T-helper 1 cell treated with Interleukin-12 subunit alpha and Interleukin-12 subunit beta and Interleukin-4 antibody, amounts not matched to agents 30 ng/mL and 1 ng/mL, for 36 hours (primary cell): ENCODE data around the gene TAF3. TPM values are rescaled to one million over a fixed set of nuclear protein-coding genes. Genes with fewer than 3 reads are reported as not detected.

ENCODE experiments used
- intact Hi-C: fragments of 100-400 bp; cut with micrococcal nuclease; formaldehyde crosslinking; loops from one replicate; pipeline ENCODE4 v1.15.1; 2024
- total RNA-seq: library from RNA; stranded (reverse); gene quantifications from 2 replicates; pipeline ENCODE4 v1.2.3, GENCODE V29; 2022

TAF3 gene
- total RNA-seq, 1 donor from 2014 or later, result 16.6 TPM

DNA sequence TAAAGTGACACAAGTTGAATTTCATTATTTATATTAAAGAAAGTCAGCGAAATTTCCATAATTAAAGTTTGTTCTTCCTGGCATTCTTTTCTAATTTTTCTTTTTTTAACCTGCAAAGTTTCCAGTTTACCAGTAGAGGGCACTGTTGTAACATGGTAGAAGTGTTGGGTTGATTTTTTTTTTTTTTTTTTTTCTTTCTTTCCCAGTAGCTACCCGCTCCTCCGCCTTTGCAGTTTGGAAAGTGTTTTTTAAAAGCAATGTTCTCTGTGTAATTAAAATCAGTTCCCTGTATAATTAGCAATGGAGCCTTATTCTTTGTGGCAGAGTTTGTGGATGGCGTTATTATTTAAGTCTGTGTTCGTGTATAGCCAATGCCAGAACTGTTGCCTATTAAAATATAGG lies 53.7 kb downstream of the TAF3 start:
- intact Hi-C loops, result loop anchor here (1.0 to 5.0 kb wide), 6 partner anchors 165 to 1430 kb away; partner anchors contain the start of gene GATA3

DNA sequence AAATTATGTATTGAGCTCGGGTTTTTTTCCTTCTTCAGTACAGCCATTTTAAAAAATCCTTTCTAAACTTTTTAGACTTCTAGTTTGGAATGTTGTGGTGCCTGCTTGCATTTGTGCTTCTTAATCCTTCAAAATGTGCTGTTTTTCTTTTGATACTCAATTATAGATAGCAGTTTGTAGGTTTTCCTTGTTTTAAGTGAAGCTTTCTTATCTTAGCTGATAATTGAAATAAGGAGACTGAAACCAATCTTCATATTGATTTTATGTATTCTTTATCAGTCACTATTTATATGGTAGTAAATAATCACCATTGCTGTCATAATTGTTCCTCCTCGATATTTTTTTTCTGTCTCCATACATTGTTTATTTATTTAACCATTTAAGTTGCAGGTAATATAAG lies 56.6 kb downstream of the TAF3 start:
- intact Hi-C loops, result loop anchor here (5.0 kb wide), 3 partner anchors 162 to 348 kb away; partner anchors contain the start of gene GATA3

DNA sequence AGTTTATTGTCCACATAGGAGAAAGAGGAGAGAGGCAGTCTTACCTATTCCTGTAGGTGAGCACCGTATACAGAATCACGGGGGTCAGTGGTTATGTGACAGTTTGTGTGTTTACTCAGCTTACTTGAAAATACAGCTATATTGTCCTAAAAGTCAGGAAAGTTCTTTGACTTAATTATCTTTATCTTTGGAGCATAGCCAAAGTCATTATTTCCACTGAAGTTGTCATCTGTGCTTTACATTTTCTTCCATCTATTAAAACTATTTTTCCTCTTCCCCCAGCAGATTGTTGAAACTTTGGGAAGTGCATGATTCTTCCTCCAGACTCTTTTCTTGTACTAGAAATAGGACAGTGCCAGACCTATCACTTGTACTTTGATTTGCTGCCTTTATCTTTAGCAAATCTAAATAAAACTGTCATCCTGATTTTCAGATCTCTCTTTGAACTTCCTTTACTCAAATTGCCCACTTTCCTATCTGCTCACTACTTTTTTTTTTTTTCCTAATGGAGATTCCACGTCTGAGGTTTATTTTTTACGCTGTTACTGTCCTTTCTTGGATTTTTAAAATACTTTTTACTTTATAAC lies 58.3 kb downstream of the TAF3 start:
- intact Hi-C loops, result no loop called here

DNA sequence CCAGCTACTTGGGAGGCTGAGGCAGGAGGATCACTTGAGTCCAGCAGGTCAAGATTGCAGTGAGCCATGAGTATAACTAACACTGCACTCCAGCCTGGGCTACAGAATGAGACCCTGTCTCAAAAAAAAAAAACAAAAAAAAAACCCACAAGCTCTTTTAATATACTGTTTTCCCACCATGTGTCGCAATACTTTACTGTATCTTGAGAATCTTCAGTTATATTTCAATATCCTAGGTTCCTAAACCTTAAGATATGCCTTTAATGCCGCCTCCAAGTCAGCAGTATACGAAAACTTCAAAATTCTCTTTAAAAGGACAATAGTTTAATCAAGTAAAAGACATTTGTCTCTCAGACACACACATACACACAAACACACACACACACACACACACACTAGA lies 62.8 kb downstream of the TAF3 start:
- intact Hi-C loops, result no loop called here

DNA sequence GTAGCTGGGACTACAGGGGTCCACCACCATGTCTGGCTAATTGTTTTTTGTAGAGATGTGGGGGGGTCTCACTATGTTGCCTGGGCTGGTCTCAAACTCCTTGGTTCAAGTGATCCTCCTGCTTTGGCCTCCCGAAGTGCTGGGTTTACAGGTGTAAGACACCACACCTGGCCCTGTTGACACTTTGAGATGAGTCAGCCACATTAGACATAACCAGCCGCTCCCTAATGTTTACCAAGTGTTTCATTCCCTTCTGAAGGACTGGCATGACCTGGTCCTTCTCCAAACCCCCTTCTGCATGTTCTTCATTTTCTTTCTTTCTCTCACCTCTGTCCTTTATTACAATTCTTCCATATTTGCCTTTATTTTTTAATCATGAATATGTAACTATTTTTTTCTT lies 67.8 kb downstream of the TAF3 start:
- intact Hi-C loops, result no loop called here

DNA sequence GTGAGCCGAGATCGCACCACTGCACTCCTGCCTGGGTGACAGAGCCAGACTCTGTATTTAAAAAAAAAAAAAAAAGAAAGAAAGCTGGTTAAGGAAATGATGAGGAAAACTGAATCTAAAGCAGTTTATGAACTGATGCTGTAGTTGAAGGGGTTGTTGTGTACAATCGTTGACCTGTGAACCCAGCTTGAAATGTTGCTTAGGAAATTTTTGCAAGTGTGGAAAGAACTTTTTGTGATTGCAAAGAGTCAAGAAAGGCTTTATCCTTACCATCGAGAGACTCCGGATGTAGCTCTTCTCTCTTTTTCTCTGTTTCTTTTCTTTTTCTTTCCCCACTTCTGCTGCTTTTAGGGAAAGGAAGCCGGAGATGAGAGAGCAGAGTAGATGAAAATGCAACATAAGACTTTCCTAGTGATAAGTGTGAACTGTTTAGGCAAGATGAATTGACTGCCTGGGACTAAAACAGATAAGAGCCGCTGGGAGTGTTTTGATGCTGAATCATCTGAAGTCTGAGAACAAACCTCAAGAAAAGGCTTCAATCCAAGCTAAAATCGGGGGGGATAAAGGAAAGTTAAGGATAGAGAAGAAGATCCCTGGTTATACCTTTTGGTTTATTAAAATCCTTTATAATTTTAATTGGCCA lies 69.0 kb downstream of the TAF3 start:
- intact Hi-C loops, result no loop called here

DNA sequence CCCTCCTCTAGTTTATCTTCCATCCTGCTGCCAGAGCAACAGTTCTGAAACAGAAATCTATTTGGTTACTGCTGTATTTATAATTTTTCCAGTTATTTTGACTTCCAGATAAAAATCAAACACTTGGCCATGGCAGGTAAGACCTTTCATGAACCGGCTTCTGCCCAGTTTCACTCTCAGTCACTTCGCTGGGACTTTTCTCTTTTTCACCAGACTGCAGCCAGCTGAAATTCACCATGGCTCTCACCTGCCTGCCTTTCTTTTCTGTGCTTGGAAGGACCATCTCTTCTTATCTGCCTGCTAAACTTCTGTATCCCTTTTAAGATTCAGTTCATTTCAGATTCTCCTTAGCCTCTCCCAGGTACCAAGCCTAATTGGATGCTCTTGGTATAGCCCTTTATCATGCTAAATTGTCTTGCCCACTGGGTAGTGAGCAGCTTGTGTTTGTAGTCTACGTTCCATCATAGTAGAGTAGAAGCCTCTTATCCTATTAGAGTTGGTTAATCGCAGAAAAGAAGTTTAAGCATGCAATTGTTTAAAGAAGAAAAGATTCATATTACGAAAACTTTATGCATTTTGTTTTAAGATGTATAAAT lies 71.7 kb downstream of the TAF3 start:
- intact Hi-C loops, result loop anchor here (2.0 kb wide), 1 partner anchor 63 kb away; no protein-coding TSS in a partner anchor

DNA sequence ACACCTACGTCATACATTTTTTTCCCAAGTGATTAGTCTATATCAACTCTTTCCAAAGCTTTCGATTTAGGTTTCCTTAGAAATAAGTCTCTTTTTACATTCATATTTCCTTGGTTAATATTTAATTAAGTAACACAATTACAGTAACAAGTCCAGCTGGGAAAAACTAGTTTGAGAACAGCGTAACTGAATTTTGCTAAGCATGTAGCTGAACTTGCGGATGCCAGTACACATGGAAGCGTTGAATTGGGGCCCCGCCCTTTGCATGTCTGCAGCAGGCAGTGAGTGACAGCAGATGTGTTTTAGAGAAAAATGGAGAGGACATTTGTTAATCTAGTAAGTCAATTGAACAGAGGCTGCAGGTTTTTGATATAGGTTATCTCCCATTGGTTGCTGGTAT lies 72.5 kb downstream of the TAF3 start:
- intact Hi-C loops, result no loop called here

DNA sequence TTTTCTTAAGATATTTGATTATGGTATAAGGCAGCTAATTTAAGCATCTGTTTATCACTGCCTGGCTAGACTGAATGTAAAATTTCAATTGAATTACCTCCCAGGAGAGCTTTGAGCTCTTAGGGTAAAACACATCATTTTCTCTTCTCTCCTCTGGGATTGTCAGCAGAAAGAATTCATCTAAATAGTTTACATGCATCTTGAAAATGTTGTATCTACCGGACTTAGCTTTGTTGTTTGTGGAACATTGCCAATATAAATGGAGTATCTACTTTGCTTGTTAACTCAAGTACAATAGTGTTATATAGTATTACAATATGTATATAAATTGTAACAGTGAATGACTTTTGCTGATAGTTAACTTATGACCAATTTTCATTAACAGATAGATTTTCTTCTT lies 73.3 kb downstream of the TAF3 start:
- intact Hi-C loops, result no loop called here

DNA sequence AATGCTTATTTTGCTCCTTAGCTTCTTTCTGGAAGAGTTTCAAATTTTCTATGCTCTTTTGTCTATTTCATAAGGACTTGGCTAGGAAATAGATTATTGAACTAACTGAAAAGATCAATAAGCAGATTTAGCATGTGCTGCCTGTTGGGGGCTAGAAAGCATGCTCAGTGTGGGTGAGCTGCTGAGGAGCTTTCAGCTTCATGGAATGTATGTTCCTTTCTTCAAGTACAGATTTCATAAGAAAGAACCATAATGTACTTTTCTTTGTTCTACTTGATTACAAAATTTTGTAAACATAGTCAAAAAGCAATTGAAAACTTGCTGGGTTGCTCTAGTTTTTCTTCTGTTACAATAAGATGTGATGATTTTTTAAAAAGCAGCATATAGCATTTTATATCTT lies 73.8 kb downstream of the TAF3 start:
- intact Hi-C loops, result no loop called here

DNA sequence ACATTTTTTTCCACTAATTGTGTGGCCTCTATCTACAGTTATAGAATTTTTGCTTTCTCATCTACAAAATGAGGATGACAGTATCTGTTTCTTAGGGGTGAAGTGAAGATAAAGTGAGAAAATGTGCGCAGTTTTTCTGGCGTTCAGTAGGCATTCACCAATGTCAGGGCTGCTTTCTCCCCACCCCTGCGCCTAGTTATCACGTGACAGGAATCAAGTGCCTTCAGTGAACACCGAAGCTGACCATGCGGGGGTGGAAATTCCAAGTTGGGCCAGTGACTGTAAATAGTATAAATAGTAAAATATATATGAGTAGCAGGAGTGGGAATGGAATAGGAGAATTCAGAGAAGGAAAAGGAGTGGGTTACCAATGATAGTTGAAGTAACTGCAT lies 77.4 kb downstream of the TAF3 start:
- intact Hi-C loops, result no loop called here

DNA sequence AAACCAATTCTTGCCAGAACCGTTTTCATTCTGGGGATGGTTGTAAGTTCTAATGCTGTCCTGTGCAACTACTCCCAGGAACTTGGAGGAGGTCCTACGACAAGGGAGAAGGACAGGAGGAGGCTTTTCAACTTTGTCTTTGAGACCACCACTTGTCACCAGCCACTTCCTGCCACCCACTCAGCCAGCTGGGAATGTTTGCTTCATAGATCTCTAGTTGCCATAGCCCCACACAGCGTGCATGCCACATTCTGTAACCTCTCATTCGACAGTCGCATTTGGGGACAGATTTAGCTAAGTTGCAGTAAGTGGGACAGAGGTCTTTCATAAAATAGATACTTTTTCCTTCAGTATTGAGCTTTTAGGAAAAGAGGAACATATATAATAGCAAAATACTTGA lies 78.0 kb downstream of the TAF3 start:
- intact Hi-C loops, result no loop called here

DNA sequence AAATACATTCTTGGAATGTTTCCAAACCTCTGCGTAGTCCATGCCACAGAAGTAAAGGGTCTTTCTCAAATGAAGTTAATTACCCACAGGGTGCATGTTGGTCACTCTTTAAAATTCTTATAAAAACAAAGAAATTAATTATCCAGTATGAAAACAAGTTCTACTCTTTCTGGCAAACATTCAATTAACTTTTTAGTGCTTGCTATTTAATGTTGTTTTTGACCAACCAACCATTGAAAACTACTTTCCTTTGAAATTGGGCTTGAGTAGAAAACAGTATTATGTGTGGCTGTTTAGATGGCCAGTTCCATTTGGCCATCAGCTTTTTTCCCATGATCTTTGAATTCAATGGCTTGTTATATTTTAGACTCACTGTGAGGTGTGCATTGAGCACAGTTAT lies 83.0 kb downstream of the TAF3 start:
- intact Hi-C loops, result no loop called here

DNA sequence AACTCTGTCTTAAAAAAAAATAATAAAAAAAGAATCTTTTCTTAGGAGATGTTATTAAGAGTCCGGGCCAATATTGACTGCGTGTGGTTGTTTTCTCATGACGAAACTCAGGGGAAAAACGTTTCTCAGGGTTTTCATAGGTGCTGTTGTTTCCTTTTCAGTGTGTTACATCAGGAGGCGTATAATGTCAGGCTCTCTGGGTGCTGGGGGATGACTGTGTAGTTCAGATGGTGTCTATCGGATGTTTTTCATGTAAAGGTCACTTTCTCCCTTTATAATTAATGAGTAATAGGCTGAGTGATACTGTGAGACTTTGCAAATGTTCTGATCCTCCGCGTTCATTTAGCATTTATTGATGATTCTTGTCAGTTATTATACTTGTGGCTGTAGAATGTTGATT lies 84.1 kb downstream of the TAF3 start:
- intact Hi-C loops, result no loop called here

DNA sequence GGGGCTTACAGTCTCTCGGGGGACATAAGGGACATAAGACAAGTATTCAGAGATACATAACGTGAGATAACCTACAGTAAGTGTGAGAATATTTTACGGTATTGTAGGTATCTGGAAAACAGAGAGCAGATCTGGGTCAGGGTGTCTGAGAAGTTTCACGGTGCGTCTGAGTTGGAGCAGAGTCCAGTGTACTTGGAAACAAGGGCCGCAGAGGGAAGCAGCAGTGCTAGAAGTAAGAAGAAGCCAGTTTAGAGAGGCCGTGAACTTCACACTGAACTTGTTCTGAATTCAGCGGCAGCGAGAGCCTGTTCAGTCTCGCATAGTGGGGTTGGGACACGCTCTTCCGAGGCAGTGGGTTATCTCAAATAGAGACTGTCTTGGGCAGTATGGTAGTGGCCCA lies 85.5 kb downstream of the TAF3 start:
- intact Hi-C loops, result no loop called here

DNA sequence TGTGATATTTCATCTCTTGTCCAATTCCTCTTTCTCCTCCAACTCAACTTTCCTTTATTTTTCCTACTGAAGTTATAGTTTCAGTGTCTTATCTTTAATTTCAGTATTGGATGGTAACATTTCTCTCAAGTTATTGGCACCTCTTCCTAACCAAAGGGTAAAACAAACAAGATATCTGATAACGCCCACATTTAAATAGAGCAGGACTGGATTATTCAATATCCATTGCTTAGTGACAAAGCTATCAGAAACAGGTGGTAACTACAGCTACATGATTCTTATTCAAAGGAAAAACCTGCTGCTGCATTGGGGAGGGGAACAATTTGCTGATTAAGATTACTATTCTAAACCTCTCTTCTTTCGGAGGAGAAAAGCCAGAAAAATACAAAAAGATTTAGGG lies 87.8 kb downstream of the TAF3 start:
- intact Hi-C loops, result no loop called here

DNA sequence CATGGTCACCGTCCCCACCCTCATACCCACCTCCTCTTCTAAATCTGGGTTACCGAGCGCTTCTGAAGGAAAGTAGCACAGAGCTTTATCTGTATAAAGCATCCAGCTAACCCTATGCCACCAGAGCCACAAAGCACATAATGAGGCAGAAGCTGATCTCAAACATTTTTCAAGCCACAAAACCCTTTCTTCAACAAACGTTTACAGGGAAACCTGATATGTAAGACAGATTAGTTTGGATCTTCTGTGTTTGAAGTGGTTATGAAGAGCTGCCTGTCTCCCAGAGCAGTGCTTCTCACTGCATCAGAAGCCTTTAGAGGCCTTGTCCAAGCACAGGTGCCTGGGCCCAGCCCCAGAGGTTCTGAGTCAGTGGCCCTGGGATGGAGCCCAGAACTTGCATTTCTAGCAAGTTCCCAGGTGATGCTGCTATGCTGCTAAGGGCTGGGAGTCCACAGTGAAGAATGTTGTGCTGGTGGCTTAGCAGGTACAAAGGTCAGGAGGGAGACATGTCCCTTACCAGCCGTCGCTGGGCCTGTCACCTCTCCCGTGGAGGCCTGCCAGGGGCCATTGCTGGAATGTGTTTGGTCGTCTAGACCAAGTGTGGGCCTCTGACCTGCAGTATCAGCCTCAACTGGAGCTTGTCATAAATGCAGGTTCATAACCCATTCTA lies 90.4 kb downstream of the TAF3 start:
- intact Hi-C loops, result no loop called here

DNA sequence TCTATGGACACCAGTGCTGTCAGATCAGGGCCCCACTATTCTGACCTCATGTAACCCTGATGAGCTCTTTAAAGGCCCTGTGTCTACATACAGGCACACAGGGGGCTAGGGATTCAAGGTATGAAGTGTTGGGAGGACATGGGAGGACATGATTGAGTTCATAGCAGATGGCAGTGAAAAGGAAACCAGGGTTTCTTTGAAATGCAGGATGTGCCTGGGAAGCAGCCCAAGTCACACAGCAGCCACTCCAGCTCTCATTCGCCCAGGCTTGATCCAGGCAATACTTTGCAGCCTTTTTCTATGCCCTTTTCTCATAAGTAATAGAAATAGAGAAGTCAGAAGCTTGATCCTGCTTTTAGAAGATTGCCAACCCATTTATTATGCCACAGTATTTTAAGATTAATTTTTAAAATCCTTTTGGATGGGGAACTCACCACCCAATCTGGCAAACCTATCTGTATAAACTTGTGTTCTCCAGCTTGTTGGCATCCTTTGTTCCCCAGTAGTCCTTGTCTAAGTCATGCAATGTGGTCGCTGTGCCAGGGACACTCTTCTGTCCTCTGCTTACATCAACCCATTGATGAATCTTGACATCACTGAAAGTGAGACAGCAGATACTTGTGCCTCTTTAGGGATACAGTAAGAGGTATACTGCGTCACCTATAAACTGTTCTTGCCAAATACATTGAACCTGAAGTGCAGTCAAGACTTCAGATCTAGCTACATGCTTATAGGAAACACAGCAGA lies 95.0 kb downstream of the TAF3 start:
- intact Hi-C loops, result no loop called here

DNA sequence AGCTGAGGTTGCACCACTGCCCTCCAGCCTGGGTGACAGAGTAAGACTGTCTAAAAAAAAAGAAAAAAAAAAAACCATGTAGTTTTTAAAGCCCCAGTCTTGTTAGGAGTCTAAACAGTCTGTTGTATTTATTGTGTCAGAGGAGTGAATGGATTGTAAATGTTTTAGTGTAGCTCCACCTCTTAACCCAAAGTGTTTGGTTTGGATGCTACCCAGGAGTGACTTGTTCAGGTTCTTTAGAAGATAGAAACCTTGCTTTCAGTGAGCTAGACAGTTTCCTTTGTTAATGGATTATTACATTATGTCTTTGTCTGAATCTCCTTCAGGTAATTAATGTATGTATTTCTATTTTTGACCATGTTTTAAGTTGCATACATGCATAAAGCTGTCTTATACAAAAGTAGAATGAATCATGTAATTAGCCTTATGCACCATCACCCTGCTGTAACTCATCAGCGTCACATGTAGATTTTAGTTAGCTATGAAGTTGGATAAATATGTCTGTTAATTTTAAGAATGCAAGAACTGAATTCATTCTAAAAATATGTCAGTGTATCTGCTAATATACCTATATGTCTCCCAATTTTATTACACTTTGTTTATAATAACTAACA lies 97.7 kb downstream of the TAF3 start:
- intact Hi-C loops, result no loop called here

DNA sequence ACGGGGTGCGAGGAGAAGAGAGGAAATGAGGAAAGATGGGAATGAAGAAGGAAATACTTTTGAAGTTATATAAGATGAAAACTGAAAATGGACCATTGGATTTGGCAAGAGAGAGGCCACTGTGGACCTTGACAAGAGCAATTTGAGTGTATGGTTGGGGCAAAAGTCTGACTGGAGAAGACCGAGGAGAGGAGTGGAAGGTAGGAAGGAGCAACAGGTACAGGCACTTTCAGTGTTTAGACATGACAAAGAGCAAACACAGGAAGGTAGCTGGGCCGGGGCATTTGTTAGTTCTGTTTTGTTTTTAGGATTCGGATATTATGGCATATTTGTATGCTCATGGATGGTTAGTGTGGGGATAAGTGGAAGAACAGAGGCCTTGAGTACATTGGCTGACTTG lies 99.4 kb downstream of the TAF3 start:
- intact Hi-C loops, result no loop called here

DNA sequence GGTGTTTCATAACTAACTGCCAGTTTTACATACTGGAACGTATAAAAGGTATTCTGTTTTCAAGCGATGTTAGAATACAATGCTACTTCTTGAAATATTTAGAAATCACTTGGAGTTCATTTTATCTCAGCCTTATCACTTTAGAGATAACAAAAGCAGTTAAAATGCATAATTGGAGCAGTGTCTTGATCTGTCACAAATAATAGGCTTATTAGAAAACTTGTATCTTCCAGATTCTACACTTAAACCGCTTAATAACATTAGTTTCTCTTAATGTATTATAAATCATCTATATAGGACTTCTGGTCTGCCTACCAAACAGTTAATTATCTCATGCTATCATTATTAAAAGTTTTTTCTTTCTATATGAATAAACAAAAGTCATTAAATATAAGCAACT lies 104.4 kb downstream of the TAF3 start:
- intact Hi-C loops, result no loop called here
